ENCODE measurements around the gene NQO1.
"Not testable (repeated sequence)": the region's sequence is repeated elsewhere in the genome, so short reads cannot be mapped to it uniquely, and the experiment has no call there.

Gene NQO1

DNA sequence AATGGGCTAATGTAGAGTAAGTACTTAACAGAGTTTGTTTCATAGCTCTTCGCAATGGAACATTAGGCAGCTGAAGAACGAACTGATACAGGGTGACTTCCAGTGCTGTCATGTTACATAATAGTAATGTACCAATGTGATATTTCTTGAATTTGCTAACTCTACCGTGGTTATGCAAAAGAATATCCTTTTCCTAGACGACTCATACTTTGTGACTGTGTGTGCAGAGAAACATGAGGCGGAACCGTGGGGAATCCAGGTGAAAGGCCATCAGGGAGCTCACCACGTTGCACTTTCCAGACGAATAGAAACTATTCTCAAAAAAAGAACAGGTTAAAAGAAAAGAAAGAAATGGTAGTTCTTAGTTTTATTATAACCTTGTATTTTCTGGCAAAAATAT lies 15.2 kb upstream of the NQO1 start:
- H3K27me3 ChIP-seq (ENCODE audit: insufficient read depth, low read length) = no peaks in the 10 kb centered on the region
- no peaks in the 10 kb centered on the region for H3K4me1 ChIP-seq (ENCODE audit: insufficient read depth, low read length)
- 97% methylated on average over 8 of the region's 8 CpGs for WGBS
- no peaks in the 10 kb centered on the region for H3K9me3 ChIP-seq (ENCODE audit: insufficient read depth, low read depth, low read length)
- H3K4me3 ChIP-seq (ENCODE audit: low read length) = no peak overlapping the region
- no peak overlapping the region for H3K9ac ChIP-seq (ENCODE audit: low read depth, low read length)
- no peak overlapping the region for H3K27ac ChIP-seq (ENCODE audit: low read depth, low read length)
- H3K36me3 ChIP-seq (ENCODE audit: insufficient read depth, low read length) = peaks cover 69% of the 10 kb centered on the region

DNA sequence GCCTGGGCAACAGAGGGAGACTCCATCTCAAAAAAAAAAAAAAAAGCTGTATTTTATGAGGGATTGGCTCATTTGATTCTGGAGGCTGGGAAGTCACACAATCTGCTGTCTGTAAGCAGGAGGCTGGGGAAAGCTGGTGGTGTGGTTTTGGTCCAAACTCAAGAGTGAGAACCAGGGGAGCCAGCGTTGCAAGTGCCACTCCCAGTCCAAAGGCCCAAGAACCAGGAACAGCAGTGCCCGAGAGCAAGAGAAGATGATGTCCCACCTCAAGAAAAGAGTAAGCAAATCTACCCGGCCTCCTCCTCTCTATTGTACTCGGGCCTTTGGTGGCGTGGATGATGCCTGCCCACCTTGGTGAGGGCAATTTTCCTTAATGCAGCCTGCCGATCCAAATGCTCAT lies 5.7 kb upstream of the NQO1 start:
- WGBS = 94% methylated on average over 6 of the region's 6 CpGs
- no peaks in the 10 kb centered on the region for H3K9me3 ChIP-seq (ENCODE audit: insufficient read depth, low read depth, low read length)
- H3K36me3 ChIP-seq (ENCODE audit: insufficient read depth, low read length) = no peaks in the 10 kb centered on the region
- H3K27me3 ChIP-seq (ENCODE audit: insufficient read depth, low read length) = no peaks in the 10 kb centered on the region
- H3K9ac ChIP-seq (ENCODE audit: low read depth, low read length) = no peak overlapping the region
- peaks cover 8% of the 10 kb centered on the region; the same call in 1 of the 2 replicates for H3K4me1 ChIP-seq (ENCODE audit: insufficient read depth, low read length)
- no peak overlapping the region for H3K27ac ChIP-seq (ENCODE audit: low read depth, low read length)
- no peak overlapping the region for H3K4me3 ChIP-seq (ENCODE audit: low read length)

DNA sequence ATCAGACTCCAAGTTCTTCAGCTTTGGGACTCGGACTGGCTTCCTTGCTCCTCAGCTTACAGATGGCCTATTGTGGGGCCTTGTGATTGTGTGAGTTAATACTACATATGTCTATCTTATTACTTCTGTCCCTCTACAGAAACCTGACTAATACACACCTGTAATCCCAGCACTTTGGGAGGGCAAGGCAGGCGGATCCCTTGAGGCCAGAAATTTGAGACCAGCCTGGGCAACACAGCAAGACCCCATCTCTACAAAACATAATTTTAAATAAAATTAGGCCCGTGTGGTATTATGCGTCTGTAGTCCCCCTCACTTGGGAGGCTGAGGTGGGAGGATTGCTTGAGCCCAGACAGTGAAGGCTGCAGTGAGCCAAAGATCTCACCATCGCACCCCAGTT lies 4.9 kb upstream of the NQO1 start:
- H3K9ac ChIP-seq (ENCODE audit: low read depth, low read length); H3K27ac ChIP-seq (ENCODE audit: low read depth, low read length); H3K27me3 ChIP-seq (ENCODE audit: insufficient read depth, low read length); H3K36me3 ChIP-seq (ENCODE audit: insufficient read depth, low read length); H3K9me3 ChIP-seq (ENCODE audit: insufficient read depth, low read depth, low read length); H3K4me3 ChIP-seq (ENCODE audit: low read length): not testable (repeated sequence)
- peaks cover 13% of the 10 kb centered on the region; the same call in 1 of the 2 replicates for H3K4me1 ChIP-seq (ENCODE audit: insufficient read depth, low read length)
- 98% methylated on average over 5 of the region's 5 CpGs for WGBS

DNA sequence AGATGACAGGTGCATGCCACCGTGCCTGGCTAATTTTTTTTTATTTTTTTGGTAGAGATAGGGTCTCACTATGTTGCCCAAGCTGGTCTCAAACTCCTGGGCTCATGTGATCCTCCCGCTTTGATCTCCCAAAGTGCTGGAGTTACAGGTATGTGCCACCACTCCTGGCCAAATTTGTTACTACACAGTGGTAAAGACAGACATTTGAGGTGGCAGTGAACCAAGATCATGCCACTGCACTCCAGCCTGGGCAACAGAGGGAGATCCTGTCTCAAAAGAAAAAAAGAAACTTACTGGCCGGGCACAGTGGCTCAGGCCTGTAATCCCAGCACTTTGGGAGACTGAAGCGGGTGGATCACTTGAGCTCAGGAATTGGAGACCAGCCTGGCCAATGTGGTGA lies 2.7 kb upstream of the NQO1 start:
- WGBS = 94% methylated on average over 4 of the region's 4 CpGs
- not testable (repeated sequence) for H3K27me3 ChIP-seq (ENCODE audit: insufficient read depth, low read length)

DNA sequence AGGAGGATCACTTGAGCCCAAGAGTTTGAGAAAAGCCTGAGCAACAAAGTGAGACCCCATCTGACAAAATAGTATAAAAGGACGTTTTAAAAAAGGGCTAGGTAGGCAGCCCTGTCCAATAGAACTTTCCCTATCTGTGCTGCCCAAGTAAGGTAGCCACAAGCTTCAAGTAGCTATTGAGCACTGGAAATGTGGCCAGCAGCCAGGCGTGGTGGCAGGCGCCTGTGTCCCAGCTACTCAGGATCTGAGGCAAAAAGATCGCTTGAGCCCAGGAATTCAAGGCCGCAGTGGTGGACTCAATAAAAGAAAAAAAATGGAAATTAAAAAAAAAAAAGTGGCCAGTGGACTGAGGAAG lies 1.5 kb upstream of the NQO1 start:
- no peak overlapping the region for H3K9ac ChIP-seq (ENCODE audit: low read depth, low read length)
- no peaks in the 10 kb centered on the region for H3K36me3 ChIP-seq (ENCODE audit: insufficient read depth, low read length)
- peak overlapping the region; percentile 94; the same call in 1 of the 2 replicates for H3K27ac ChIP-seq (ENCODE audit: low read depth, low read length)
- no peaks in the 10 kb centered on the region for H3K9me3 ChIP-seq (ENCODE audit: insufficient read depth, low read depth, low read length)
- no peaks in the 10 kb centered on the region for H3K27me3 ChIP-seq (ENCODE audit: insufficient read depth, low read length)
- WGBS = 89% methylated on average over 5 of the region's 5 CpGs
- H3K4me3 ChIP-seq (ENCODE audit: low read length) = no peak overlapping the region
- peaks cover 22% of the 10 kb centered on the region for H3K4me1 ChIP-seq (ENCODE audit: insufficient read depth, low read length)

More for the DNA sequence above, 2.7 kb upstream of the NQO1 start:
- peaks cover 22% of the 10 kb centered on the region for H3K4me1 ChIP-seq (ENCODE audit: insufficient read depth, low read length)
- H3K4me3 ChIP-seq (ENCODE audit: low read length); H3K36me3 ChIP-seq (ENCODE audit: insufficient read depth, low read length); H3K9ac ChIP-seq (ENCODE audit: low read depth, low read length); H3K27ac ChIP-seq (ENCODE audit: low read depth, low read length); H3K9me3 ChIP-seq (ENCODE audit: insufficient read depth, low read depth, low read length): not testable (repeated sequence)

DNA sequence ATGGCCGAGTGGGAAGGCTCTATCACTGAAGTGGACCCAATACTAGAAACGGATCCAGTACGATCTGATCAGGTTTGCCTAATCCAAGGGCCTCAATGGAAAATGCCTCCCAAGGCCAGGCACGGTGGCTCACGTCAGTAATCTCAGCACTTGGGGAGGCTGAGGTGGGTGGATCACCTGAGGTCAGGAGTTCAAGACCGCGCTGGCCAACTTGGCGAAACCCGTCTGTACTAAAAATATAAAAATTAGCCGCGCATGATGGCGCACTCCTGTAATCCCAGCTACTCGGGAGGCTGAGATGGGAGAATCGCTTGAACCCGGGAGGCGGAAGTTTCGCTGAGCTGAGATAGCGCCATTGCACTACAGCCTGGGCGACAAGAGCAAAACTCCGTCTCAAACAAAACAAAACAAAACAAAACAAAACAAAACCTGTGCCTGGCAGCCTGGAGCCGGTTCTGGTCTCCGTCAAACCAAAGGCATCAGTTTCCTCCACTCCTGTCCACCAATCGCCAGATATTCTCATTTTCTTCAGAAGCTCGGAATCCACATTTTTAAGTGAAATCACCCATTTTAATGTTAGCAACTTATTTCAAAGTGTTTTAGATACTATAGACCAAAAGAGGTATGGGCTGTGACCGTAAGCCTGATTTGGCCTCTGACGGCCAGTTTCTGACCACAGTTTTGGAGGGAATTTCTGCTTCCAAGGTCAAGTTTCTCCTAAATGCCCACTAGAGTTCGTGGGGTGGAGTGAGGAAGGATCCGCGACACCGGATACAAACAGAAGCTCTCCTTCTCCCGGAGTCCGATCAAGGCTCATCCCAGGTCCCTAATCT lies 664 bp downstream of the NQO1 start:
- Histone ChIP-seq H3K27ac (ENCODE audit: low read depth, low read length) (peak overlapping the region; percentile 94), H3K27me3 (ENCODE audit: insufficient read depth, low read length) (no peaks in the 10 kb centered on the region), H3K4me3 (ENCODE audit: low read length) (peak overlapping the region; percentile 77), H3K9ac (ENCODE audit: low read depth, low read length) (peak overlapping the region; percentile 91), H3K4me1 (ENCODE audit: insufficient read depth, low read length) (peaks cover 22% of the 10 kb centered on the region), H3K36me3 (ENCODE audit: insufficient read depth, low read length) (no peaks in the 10 kb centered on the region), H3K9me3 (ENCODE audit: insufficient read depth, low read depth, low read length) (no peaks in the 10 kb centered on the region)
- WGBS = 74% methylated on average over 32 of the region's 32 CpGs

DNA sequence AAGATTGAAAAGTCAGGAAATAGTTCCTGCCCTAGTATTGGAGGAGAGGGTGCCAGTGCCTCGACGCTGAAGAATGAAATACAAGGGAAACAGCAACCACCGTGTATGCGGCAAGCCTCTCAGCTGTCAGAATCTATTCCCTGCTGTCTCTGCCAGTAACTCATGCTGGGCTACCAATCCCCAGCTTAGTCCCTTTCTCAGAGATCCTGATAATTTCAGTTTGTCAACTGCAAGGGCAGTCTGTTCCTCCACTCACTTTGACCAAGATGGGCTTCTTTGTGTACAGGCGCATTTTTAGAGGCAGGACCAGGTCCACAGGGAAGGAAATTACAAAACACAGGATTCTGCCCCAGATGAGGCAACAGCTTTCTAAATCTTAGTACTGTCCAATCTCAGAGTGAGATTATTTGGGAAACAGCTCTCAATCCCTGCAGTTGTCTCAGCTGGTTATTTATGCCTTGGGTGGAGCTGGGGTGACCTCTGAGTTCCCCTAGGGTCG lies 1.3 kb downstream of the NQO1 start:
- no peaks in the 10 kb centered on the region for H3K36me3 ChIP-seq (ENCODE audit: insufficient read depth, low read length)
- 64% methylated on average over 6 of the region's 6 CpGs for WGBS
- no peaks in the 10 kb centered on the region for H3K9me3 ChIP-seq (ENCODE audit: insufficient read depth, low read depth, low read length)
- H3K4me3 ChIP-seq (ENCODE audit: low read length) = peak overlapping the region; percentile 77; the same call in 1 of the 2 replicates
- no peak overlapping the region for H3K9ac ChIP-seq (ENCODE audit: low read depth, low read length)
- H3K27me3 ChIP-seq (ENCODE audit: insufficient read depth, low read length) = no peaks in the 10 kb centered on the region
- H3K4me1 ChIP-seq (ENCODE audit: insufficient read depth, low read length) = peaks cover 22% of the 10 kb centered on the region
- H3K27ac ChIP-seq (ENCODE audit: low read depth, low read length) = peak overlapping the region; percentile 31; the same call in 1 of the 2 replicates

DNA sequence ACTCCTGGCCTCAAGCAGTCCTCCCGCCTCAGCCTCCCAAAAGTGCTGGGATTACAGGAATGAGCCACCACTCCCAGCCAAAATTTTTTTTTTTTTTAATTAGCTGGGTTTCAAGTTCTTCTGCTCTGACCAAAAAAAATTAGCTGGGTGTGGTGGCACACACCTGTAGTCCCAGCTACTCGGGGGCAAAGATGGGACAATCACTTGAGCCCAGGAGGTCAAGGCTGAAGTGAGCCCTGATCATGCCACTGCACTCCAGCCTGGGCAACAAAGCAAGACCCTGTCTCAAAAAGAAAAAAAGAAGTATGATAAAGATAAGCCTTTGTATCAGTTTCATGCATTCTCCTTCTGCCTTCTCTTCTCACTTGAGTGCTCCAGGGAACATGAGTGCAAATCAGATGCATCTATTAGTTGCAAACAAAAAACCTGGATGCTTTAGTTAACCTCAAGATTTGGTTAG lies 1.9 kb downstream of the NQO1 start:
- H3K4me1 ChIP-seq (ENCODE audit: insufficient read depth, low read length) = peaks cover 22% of the 10 kb centered on the region
- H3K27me3 ChIP-seq (ENCODE audit: insufficient read depth, low read length) = no peaks in the 10 kb centered on the region
- H3K9me3 ChIP-seq (ENCODE audit: insufficient read depth, low read depth, low read length) = no peaks in the 10 kb centered on the region
- no peak overlapping the region for H3K9ac ChIP-seq (ENCODE audit: low read depth, low read length)
- WGBS = 94% methylated on average over 2 of the region's 2 CpGs
- H3K27ac ChIP-seq (ENCODE audit: low read depth, low read length) = no peak overlapping the region
- H3K4me3 ChIP-seq (ENCODE audit: low read length) = no peak overlapping the region
- H3K36me3 ChIP-seq (ENCODE audit: insufficient read depth, low read length) = no peaks in the 10 kb centered on the region

DNA sequence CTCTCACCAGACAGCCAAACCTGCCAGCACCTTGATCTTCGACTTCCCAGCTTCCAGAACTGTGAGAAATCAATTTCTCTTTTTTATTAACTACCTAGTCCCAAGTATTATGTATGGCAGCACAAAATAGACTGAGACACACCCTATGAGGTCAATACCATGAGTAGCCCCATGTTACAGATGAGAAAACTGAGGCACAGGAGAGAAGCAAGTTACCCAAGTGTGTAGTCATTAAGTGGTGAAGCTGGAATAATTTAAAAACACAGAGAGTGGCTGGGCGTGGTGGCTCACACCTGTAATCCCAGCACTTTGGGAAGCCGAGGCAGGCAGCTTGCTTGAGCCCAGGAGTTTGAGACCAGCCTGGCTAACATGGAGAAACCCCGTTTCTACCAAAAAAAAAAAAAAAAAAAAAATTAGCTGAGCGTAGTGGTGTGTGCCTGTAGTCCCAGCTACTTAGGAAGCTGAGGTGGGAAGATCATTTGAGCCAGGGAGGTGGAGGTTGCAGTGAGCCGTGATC lies 4.9 kb downstream of the NQO1 start:
- H3K9ac ChIP-seq (ENCODE audit: low read depth, low read length) = no peak overlapping the region
- H3K27ac ChIP-seq (ENCODE audit: low read depth, low read length) = no peak overlapping the region
- H3K4me1 ChIP-seq (ENCODE audit: insufficient read depth, low read length) = peaks cover 9% of the 10 kb centered on the region
- WGBS = 87% methylated on average over 5 of the region's 6 CpGs
- H3K27me3 ChIP-seq (ENCODE audit: insufficient read depth, low read length) = no peaks in the 10 kb centered on the region
- peaks cover 18% of the 10 kb centered on the region for H3K36me3 ChIP-seq (ENCODE audit: insufficient read depth, low read length)
- no peak overlapping the region for H3K4me3 ChIP-seq (ENCODE audit: low read length)
- no peaks in the 10 kb centered on the region for H3K9me3 ChIP-seq (ENCODE audit: insufficient read depth, low read depth, low read length)

DNA sequence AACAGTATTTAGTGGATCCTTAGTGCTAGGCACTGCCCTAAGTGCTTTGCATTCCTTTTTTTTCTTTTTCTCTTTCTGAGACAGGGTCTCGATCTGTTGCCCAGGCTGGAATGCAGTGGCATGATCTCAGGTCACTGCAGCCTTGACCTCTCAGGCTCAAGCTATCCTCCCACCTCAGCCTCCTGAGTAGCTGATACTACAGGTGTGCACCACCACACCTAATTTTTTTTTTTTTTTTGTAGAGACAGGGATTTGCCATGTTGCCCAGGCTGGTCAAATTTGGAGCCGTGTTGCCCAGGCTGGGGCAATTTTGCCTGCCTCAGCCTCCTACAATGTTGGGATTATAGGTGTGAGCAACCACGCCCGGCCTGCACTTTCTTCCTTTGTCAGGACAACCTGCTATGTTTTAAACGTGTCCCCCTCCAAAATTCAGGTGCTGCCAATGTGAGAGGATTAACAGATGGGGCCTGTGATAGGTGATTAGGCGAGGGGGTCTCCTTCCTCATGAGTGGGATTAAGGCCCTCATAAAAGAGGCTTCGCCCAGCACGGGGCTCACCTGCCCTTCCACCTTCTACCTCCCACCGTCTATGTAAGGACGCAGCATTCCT lies 5.4 kb downstream of the NQO1 start:
- Histone ChIP-seq H3K4me3 (ENCODE audit: low read length) (no peak overlapping the region), H3K27ac (ENCODE audit: low read depth, low read length) (no peak overlapping the region), H3K9me3 (ENCODE audit: insufficient read depth, low read depth, low read length) (no peaks in the 10 kb centered on the region), H3K4me1 (ENCODE audit: insufficient read depth, low read length) (peaks cover 6% of the 10 kb centered on the region), H3K9ac (ENCODE audit: low read depth, low read length) (no peak overlapping the region), H3K36me3 (ENCODE audit: insufficient read depth, low read length) (peaks cover 19% of the 10 kb centered on the region), H3K27me3 (ENCODE audit: insufficient read depth, low read length) (no peaks in the 10 kb centered on the region)
- WGBS = 95% methylated on average over 10 of the region's 10 CpGs

DNA sequence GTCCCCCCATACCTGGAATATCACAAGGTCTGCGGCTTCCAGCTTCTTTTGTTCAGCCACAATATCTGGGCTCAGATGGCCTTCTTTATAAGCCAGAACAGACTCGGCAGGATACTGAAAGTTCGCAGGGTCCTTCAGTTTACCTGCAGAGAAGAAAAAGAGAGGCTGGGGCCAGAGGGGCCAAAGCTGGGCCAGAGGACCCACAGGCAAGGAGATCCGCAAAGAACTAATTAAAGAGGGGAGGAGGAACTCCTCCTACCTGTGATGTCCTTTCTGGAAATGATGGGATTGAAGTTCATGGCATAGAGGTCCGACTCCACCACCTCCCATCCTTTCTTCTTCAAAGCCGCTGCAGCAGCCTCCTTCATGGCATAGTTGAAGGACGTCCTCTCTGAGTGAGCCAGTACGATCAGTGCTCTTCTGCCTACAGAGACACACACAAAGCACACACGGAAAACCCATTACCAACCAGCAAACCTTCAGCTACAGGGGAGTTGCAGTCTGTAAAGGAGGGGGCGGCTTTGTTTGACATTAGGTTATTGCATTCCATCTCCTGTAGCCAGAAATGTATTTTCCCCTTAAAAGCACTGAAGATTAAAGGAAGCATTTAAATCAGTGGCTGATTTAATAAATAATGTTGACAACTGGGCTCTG lies 8.1 kb downstream of the NQO1 start:
- Histone ChIP-seq H3K27me3 (ENCODE audit: insufficient read depth, low read length) (no peaks in the 10 kb centered on the region), H3K4me3 (ENCODE audit: low read length) (no peak overlapping the region), H3K9me3 (ENCODE audit: insufficient read depth, low read depth, low read length) (no peaks in the 10 kb centered on the region), H3K36me3 (ENCODE audit: insufficient read depth, low read length) (peaks cover 28% of the 10 kb centered on the region), H3K27ac (ENCODE audit: low read depth, low read length) (no peak overlapping the region), H3K4me1 (ENCODE audit: insufficient read depth, low read length) (no peaks in the 10 kb centered on the region), H3K9ac (ENCODE audit: low read depth, low read length) (no peak overlapping the region)
- 95% methylated on average over 9 of the region's 10 CpGs for WGBS

Measured in HUES64 (cell line).